ENCODE measurements around the gene CPNE5. TPM values are rescaled to one million over a fixed set of nuclear protein-coding genes. Genes with fewer than 3 reads are reported as not detected.
"Not testable (repeated sequence)": the region's sequence is repeated elsewhere in the genome, so short reads cannot be mapped to it uniquely, and the experiment has no call there.

The CPNE5 gene
- polyA plus RNA-seq, 3 donors = 10.1 to 12.4 (median 11.1) TPM

GRCh38 chr6:36729161-36729524, 110.1 kb downstream of the CPNE5 start:
- DNase-seq (ENCODE audit: low read depth in 3 of 3, low spot score in 2 of 3) = no peak

GRCh38 chr6:36728289-36729160, 110.7 kb downstream of the CPNE5 start:
- DNase-seq (ENCODE audit: low read depth in 3 of 3, low spot score in 2 of 3) = no peak

DNA sequence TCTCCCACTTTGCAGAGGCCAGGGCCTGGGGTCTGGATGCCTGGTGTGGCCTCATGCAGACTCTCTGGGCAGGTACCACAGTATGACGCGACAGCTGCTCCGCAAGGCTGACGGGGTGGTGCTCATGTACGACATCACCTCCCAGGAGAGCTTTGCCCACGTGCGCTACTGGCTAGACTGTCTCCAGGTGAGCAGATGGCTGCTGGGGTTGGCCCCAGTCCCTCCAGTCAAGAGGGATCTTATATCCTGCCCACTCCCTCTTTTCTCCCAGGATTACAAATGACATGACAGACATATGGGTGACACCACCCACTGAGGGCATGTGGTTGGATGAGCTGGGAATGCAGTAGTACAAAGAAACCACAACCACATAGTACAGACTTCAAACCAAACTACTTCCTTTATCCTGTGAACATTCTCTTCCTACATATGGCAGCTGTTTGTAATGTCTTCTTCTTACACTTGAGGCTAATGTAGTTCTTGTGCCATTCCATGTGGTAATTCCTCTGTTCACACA, 111.7 kb downstream of the CPNE5 start:
- no peak for DNase-seq (ENCODE audit: low read depth in 3 of 3, low spot score in 2 of 3)

DNA sequence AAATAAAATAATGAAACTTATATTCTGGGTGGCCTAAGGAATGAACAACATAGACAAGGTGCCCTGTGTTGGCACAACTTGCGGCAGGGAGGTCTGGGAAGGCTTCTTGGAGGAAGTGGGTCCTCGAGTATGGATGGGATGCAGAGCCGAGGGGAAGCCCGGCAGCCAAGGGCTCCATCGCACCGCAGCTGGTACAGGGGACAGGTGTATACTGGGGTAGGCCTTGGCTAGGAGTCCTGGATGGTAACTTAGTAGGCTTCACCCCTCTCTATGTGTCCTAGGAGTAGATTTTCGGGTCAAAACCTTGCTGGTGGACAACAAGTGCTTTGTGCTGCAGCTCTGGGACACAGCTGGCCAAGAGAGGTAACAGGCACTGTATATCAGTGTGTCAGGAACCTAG, 113.7 kb downstream of the CPNE5 start:
- no peak for DNase-seq (ENCODE audit: low read depth in 3 of 3, low spot score in 2 of 3)

DNA sequence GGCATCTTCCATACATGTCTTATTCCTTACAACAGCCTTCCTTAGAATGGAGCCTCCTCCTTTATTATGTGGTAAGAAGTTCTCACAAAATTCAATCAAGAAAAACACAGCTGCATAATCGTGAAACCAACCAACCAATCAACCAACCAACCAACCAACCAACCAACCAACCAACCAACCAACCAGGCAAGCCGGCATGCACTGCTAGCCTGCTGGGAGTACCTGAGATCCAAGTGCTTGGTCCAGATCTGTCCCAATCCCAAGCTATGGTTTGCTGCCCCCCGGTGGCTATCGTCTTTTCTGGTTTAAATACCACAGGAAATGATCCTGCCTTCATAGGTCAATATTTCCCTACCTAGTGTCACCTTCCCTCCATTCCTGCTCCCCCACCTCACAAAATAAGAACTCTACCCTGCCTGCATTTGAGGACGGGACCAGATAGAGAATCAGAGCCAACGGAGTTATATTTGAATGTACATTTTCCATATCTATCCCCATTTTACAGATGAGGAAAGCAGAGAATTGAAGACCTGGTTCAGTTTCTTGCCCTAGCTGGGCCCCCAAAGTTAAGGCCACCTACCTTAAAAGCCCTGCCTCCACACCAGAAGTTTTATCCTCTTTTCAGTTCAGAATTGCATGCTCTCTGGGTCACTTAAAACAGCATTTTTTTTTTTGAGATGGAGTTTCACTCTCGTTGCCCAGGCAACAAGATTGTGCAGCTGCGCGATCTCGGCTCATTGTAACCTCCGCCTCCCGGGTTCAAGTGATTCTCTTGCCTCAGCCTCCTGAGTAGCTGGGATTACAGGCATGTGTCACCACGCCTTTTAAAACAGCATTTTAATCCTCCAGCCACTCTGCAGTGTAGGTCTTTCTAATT, 114.5 kb downstream of the CPNE5 start:
- no peak for DNase-seq (ENCODE audit: low read depth in 3 of 3, low spot score in 2 of 3)

GRCh38 chr6:36723992-36724391, 115.3 kb downstream of the CPNE5 start:
- DNase-seq (ENCODE audit: low read depth in 3 of 3, low spot score in 2 of 3) = not testable (repeated sequence)

DNA sequence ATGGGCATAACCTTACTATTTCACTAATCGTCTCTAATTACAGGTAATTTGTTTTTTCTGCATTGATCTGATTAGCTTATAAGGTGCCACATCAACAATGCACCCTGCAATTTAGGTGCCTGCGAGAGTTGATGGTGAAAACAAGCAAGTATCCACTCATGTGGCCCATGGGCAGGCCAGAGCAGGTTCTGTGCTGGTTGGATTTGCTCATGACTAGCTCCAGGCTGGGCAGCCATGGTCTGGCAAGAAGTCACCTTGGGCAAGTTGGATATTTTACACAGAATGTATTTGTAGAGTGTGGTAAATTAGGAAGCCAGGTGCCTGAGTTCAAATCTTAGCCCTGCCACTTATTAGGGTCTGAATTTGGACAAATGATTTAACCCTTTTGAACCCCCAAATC, 116.4 kb downstream of the CPNE5 start:
- DNase-seq (ENCODE audit: low read depth in 3 of 3, low spot score in 2 of 3) = no peak

GRCh38 chr6:36722365-36722764, 116.9 kb downstream of the CPNE5 start:
- no peak for DNase-seq (ENCODE audit: low read depth in 3 of 3, low spot score in 2 of 3)

GRCh38 chr6:36721369-36722140, 117.7 kb downstream of the CPNE5 start:
- DNase-seq (ENCODE audit: low read depth in 3 of 3, low spot score in 2 of 3) = no peak

DNA sequence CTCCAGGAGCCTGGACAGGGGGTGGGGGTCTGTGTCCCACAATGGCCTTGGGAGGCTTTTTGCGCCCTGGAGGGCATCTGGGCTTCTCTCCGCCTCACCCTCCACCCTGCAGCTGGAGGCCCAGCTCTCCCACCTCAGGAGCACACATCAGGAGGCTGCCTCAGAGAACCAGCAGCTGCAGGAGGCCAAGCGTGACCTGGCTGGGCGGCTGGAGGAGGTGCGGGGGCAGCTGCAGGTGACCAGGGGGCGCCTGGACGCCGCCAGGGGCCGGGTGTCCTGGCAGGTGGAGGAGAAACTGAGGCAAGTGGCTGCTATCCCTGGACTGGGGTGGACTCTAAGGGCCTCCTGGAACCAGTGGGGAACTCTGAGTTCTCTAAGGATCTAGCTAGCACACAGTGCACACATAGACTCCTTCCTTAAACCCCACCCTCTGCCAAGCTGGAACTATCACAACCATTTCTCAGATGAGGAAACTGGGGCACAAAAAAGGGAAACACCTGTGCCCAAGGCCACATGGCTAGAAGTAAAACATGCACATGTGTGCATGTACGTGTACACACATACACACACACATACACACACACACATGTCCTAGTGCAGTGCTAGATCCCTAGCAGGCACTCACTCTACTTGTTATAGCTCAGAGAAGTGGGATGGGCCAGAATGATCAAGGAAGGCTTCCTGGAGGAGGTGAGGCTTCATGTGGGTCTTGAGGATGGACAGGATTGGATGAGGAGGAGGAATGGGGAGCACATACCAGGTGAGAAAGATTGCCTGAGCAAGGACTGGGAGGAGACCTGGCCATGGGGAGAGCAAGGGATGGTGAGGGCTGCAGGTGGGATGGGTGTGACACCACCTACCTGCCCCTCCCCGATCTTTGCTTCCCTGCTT, 118.7 kb downstream of the CPNE5 start:
- no peak for DNase-seq (ENCODE audit: low read depth in 3 of 3, low spot score in 2 of 3)

- no peak for DNase-seq (ENCODE audit: low read depth in 3 of 3, low spot score in 2 of 3)
These were observed 120.1 kb downstream of the CPNE5 start for GRCh38 chr6:36719126-36719525.

DNA sequence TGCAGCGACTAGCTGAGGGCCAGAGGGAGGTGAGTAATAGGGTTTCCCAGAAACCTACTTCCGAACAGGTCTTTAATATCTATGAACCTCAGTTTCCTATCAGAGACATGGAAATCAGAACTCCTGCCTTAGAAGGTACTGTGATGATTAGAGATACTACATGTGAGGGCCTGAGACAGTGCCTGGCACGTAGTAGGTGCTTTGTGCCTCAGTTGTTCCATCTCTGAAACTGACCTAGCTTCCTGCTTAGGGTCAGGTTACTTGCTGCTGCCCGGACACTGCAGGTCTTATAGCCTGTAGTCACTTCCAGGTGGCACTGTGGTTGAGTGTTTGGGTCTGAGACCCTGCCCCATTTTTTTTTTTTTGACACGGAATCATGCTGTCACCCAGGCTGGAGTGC, 120.7 kb downstream of the CPNE5 start:
- DNase-seq (ENCODE audit: low read depth in 3 of 3, low spot score in 2 of 3) = no peak

GRCh38 chr6:36717871-36718540, 121.2 kb downstream of the CPNE5 start:
- no peak for DNase-seq (ENCODE audit: low read depth in 3 of 3, low spot score in 2 of 3)

- DNase-seq (ENCODE audit: low read depth in 3 of 3, low spot score in 2 of 3) = no peak
These were observed 121.9 kb downstream of the CPNE5 start for GRCh38 chr6:36717231-36717825.

DNA sequence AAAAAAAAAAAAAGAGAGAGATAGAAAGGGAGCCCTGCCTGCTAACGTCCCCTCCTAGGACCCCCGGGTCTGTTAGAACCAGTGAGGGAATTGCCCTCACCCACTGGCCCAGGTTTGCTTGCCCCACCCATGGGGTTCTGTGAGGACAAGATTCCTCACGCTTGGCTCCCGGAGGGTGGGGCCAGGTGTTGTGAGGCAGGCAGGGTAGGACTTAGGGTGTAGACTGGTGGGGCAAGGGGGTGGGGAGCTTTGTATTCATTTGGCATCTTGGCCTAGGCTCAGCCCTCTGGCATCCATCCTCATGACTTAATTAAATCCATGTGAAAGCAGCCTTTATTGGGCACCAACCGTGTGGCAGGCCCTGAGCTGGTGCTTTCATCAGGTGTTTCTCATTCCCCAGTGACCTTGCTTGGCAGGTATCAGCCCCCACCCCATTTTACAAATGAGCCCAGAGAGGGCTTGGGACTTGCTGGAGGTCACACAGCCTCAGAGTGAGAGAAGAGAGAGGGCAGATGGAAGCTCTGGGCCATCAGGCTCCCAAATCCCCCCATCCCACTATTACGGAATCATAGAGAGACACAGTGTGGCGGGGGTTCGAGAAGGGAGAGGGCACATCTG, 122.7 kb downstream of the CPNE5 start:
- DNase-seq (ENCODE audit: low read depth in 3 of 3, low spot score in 2 of 3) = no peak

DNA sequence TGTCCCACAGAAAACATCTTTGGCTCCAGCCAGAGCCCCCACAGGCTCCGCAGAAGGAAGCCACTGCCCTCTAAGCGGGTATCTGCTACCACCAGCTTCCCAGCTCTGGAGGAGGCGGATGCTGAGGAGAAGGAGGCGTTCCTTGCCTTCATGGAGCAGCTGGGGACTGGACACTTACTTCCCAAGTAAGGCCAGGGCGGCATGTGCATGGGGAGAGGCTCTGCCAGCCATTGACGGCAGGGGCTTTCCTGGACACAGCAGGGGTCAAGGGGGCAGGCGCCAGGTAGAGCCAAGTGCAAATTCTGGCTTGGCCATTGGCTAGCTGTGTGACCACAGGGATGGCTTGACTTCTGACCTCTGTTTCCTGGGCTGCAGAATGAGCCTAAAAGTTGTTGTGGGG, 123.8 kb downstream of the CPNE5 start:
- DNase-seq (ENCODE audit: low read depth in 3 of 3, low spot score in 2 of 3) = no peak

GRCh38 chr6:36714511-36714910, 124.7 kb downstream of the CPNE5 start:
- DNase-seq (ENCODE audit: low read depth in 3 of 3, low spot score in 2 of 3) = no peak

GRCh38 chr6:36713846-36714245, 125.4 kb downstream of the CPNE5 start:
- DNase-seq (ENCODE audit: low read depth in 3 of 3, low spot score in 2 of 3) = no peak

Measured in right renal cortex interstitium (tissue), 3 donors.